GM21528 (cell line): ENCODE measurements around the gene LINGO3.

ENCODE experiments used
- ATAC-seq: cut with Tn5 transposase; IDR thresholded peaks from one replicate; pipeline ENCODE4 v1.9.1; 2021; ENCODE audit warnings: mild to moderate bottlenecking, moderate library complexity; ENCODE audit not compliant: unreplicated experiment, low FRiP score

The LINGO3 gene

DNA sequence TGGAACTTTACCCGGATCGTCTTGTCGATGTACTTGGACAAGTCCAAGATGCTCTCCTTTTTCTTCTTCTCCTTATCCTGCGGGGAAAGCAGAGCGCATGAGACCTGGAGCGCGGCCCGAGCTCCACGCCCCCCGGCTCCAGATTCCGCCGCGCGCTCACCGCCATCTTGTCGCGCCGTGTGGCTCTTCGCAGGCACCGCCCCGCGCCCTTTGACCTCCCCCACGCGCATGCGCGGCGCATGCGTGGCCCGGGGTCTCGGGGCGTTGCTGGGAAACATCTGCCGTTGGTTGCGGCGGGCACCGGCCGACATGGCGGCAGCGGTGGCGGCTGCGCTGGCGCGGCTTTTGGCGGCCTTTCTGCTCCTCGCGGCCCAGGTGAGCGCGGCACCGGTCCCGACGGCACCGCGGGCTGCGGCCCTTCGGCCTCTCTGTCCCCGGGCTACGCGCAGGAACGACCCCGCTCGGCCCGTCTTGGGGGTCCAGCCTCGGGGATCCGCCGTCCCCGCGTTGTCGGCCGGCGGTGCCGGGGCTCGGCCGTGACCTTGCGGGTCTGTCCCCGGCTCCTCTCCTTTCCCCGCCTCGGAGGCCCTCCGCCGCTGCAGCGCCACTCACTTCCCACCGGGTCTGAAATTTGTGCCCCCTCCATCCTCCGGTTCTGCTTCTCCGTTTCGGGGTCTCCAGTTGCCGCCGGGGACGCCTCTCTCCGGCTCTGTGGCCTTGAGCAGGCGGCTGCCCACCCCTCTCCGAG, 20.6 kb upstream of the LINGO3 start, which contains the start of the genes LSM7 and SPPL2B:
Gene LSM7, minus strand, starts transcription at position 186 of the 748 bp plus-strand sequence. Its CDS starts 20 bp downstream, at position 166.
Gene SPPL2B, plus strand, starts transcription at position 284 of the 748 bp plus-strand sequence. Its CDS starts 26 bp downstream, at position 310.
- peak; percentile 57 for ATAC-seq

GRCh38 chr19:2327773-2328400, 19.9 kb upstream of the LINGO3 start:
- peak; percentile 42 for ATAC-seq

GRCh38 chr19:2326699-2327360, 18.9 kb upstream of the LINGO3 start:
- no peak for ATAC-seq

GRCh38 chr19:2325281-2326046, 17.5 kb upstream of the LINGO3 start:
- no peak for ATAC-seq

DNA sequence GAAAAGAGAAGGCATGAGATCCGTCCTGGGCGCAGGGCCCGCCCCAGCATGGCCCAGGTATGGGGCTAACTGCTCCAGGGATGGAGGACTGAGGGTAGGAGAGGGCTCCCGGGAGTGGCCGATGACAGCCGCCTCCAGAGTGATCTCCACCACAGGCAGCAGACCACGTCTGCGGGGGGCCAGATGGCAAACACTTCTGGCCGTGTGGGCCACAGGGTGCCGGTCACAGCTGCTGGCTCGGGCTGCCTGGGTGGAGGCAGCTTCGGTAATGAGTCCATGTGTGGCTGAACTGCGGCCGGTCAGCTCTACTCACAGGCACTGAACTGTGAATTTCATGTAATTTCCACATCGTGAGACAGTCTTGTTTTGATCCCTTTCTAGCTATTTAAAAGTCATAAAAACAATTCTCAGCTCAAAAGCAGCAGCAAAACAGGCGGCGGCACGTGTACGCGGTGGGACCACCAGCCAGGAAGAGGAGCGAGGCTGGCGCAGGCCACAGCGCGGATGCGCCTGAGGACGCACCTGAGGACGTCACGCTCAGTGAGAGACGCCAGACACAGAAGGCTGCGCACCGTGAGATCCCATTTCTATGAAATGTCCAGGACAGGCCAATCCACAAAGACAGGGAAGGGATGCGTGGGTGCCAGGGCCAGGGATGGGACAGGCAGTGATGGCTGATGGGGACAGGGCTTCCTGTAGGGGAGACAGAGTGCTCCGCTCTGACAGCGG, 16.4 kb upstream of the LINGO3 start:
- ATAC-seq = no peak

GRCh38 chr19:2323707-2324106, 15.8 kb upstream of the LINGO3 start:
- ATAC-seq = no peak

GRCh38 chr19:2321565-2322283, 13.8 kb upstream of the LINGO3 start:
- no peak for ATAC-seq

- ATAC-seq = no peak
These were observed 13.0 kb upstream of the LINGO3 start for GRCh38 chr19:2320939-2321338.

DNA sequence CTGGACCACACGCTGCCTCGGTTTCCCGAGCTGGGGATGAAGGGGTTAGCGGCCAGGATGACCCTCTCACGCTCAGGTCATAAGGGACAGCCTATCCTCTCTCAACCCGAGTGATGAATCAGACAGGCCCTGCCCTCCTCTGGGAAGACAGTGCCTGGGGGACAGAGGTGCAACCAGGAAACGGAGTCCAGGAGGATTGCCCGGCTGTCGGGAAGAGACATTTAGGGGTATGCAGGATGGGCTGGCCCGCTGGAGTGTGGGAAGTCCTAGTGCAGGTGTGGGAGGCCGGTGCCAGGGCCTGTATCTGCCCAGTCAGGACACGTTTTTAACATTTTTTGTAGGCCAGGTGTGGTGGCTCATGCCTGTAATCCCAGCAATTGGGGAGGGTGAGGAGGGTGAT, 12.1 kb upstream of the LINGO3 start:
- no peak for ATAC-seq

DNA sequence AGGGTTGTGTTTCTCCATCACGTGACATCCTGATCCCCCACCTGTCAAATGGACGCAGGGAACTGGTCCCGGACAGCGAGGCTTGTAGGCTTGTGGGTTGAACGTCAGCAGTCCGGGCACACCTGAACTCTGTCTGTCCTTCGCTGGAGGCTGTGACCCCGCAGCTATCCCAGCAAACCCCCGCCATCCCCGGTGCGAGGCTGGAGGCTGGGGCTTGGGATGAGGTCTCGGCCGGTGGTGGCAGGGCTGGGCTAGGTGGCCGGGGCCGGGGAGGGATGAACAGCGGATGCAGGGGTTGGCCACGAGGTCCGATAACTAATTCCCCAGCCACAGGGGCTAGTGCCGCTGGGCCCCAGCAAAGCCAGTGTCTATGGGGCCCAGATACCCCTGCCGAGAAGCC, 11.6 kb upstream of the LINGO3 start:
- no peak for ATAC-seq

DNA sequence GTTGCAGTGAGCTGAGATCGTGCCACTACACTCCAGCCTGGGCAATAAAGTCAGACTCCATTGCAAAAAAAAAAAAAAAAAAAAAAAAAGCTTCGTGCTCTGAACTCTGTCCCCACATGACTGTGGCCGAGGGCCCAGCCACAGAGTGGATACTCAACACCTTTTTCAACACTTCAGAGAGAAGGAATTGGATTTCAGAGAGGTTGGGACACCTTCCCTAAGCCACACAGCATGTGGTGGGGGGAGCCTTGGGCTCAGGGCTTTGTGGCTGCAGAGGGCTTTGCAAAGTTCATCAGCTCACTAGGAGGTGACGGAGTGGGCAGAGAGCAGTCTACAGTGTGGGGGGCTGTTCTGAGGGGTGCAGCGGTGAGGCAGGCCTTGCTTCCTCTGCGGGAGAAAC, 11.0 kb upstream of the LINGO3 start:
- no peak for ATAC-seq

DNA sequence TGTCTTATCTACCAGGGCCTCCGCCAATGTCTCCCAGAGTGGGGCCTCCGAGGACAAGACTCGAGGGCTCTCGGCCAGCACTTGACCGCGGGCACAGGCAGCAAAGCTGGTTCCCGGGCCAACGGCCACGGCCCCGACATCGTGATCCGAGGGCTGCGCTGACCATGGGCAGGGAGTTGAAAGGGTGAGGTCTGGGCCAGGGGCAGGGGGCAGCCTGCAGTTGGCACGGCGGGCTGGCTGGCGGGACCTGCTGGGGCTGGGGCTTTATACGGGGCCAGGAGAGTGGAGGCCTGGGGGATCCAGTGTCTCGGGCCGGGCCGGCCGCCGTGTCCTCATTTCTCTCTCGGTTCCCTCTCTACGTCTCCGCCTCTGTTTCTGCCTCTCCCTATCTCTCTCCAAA, 9.8 kb upstream of the LINGO3 start:
- ATAC-seq = no peak

DNA sequence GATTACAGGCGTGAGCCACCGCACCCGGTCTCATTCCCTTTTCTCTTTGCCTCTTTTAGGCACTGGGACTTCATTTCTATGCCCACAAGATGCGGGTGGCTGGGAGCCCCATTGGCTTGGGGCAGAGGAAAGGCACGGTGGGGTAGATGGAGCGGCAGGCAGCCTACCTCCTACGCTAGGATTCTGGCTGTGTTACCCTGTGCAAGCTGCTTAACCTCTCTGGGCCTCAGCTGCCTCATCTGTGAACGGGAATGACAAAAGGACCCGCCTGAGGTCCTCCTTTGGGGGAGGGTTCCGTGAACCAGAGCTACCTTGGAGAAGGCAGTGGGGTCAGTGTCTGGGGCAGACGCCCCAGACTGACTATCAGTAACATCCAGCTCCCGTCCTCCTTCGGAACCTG, 9.3 kb upstream of the LINGO3 start:
- no peak for ATAC-seq

- no peak for ATAC-seq
These were observed 7.9 kb upstream of the LINGO3 start for GRCh38 chr19:2315818-2316353.

DNA sequence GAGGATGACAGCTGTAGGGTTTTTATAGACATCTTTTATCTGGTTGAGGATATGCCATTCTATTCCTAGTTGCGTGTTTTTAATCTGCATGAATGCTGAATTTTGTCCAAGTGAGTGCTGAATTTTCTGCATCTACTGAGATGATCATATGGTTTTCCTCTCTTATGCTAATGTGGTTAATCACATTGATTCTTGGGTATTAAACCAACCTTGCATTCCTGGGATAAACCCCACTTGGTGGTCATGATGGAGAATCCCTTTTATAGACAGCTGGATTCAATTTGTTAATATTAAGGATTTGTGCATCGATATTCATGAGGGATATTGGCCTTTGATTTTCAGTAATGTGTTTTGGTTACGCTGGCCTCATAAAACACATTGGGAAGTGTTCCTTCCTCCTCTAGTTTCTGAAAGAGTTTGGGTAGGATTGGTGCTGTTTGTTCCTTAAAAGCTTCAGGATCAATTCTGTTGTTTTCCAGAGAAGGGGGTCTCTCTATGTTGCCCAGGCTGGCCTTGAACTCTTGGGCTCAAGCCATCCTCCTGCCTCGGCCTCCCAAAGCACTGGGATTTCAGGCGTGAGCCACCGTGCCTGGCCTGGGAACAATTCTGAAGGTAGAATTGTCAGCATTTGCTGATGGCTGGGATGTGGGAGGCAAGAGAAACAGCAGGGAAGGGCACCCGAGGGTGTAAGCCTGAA, 7.3 kb upstream of the LINGO3 start:
- ATAC-seq = no peak

- no peak for ATAC-seq
These were observed 5.0 kb upstream of the LINGO3 start for GRCh38 chr19:2312820-2313501.

GRCh38 chr19:2311093-2311492, 3.1 kb upstream of the LINGO3 start:
- no peak for ATAC-seq

GRCh38 chr19:2309734-2310362, 1.9 kb upstream of the LINGO3 start:
- ATAC-seq = no peak
